Psoas muscle (tissue), 8 donors: ENCODE data around the gene NIFK. TPM values are rescaled to one million over a fixed set of nuclear protein-coding genes. Genes with fewer than 3 reads are reported as not detected.

Experiments
- ATAC-seq, 4 donors: fragments of 200-7000 bp; cut with Tn5 transposase; one replicate each; pipeline ENCODE4 v1.9.1; 2020; ENCODE audit warnings: moderate library complexity in 3 of 4, mild to moderate bottlenecking in 2 of 4
- DNase-seq, 2 donors: peaks; one replicate each; pipeline ENCODE4 v3.0.0-alpha.2; 2020
- H3K27ac ChIP-seq: fragments of 200-600 bp; one replicate; pipeline ENCODE4 v1.8.0; 2022
- H3K27me3 ChIP-seq, 3 donors: fragments of 200-600 bp in 1 of 3; one replicate each; pipeline versions ENCODE4 v1.6.1 to v1.8.0; 2013 to 2022; ENCODE audit warnings: low read length in 2 of 3, mild to moderate bottlenecking in 2 of 3, moderate library complexity in 1 of 3; ENCODE audit not compliant: insufficient read depth in 3 of 3
- H3K36me3 ChIP-seq, 2 donors: fragments of 200-600 bp in 1 of 2; one replicate each; pipeline versions ENCODE4 v1.6.1 to v1.8.0; 2013 to 2022; ENCODE audit warnings: low read depth in 1 of 2, mild to moderate bottlenecking in 1 of 2, moderate library complexity in 1 of 2; ENCODE audit not compliant: insufficient read depth in 1 of 2
- H3K4me1 ChIP-seq: fragments of 200-600 bp; one replicate; pipeline ENCODE4 v1.8.0; 2022
- H3K4me3 ChIP-seq: fragments of 200-600 bp; one replicate; pipeline ENCODE4 v1.8.0; 2022; ENCODE audit warnings: mild to moderate bottlenecking
- H3K9me3 ChIP-seq: fragments of 200-600 bp; one replicate; pipeline ENCODE4 v1.8.0; 2022
- WGBS, 3 donors: extraction: QIAGEN DNeasy Blood & Tissue Kit; methylation state at CpG; one replicate each; pipeline versions ENCODE4 v1.1.6 to v1.1.7; 2013; 5-methylcytosine and 5-hydroxymethylcytosine counted together
- intact Hi-C, 2 donors: fragments of 100-400 bp; cut with DNase I; formaldehyde crosslinking; loops; one replicate each; pipeline versions ENCODE4 v1.11.0 to v1.14.2; 2022
- polyA plus RNA-seq, 3 donors: library from polyadenylated mRNA; stranded (reverse); fragments of 200-250 nt; gene quantifications; one replicate each; pipeline ENCODE4 v1.2.3, GENCODE V29; 2013
- total RNA-seq, 4 donors: library from RNA; stranded (reverse); fragmentation: NEBNext Ultra II Directional in 2 of 4; extraction: Animal tissue kit (Norgen Biotek cat#: 25700) in 2 of 4; gene quantifications; one replicate each; pipeline versions ENCODE4 v1.2.1 to v1.2.4, GENCODE V29; 2021 to 2023
- TF ChIP-seq, protein P1 (sequence below): fragments of 200-600 bp; IDR thresholded peaks from one replicate; pipeline ENCODE4 v1.8.0; 2022; ENCODE audit warnings: antibody characterized with exemption
- donor health status: healthy with polysubstance abuse.
- donor health status: DM: no; HTN: no; CAD: no; lungs with moderate emphysema.
- donor health status: Bipolar disorder and iron deficiency.
- donor health status: healthy.
- donor health status: DM: yes; HTN: yes; CAD: no.
- donor health status: DM: no; HTN: no; CAD: no.
- donor health status: DM: no; HTN: no; CAD: no.
- donor health status: DM: yes; HTN: yes; CAD: no.

Gene NIFK
- total and polyA plus RNA-seq, 7 donors, result 46.5 to 116 (median 49.2) TPM

DNA sequence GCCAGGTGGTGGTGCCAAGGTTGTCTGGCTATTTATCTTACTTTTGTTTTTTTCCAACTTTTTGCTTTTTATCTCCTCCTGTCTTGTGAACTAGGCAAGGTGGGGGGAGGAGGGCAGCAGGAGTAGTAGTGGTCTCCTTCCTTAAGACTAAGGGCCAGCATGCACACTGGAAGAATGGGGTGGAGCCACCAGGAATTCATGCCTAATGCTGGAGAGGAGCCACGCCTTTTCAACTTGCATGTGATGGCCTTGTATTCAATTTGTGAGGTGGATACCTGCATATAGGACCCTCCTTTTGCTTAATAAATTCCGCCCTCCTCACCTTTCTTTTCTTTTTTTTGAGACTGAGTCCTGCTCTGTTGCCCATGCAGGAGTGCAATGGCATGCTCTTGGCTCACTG, 49.8 kb downstream of the NIFK start:
- 97 to 100% (median 99%) methylated on average over 2 of the region's 2 CpGs for WGBS, 3 donors
- Histone ChIP-seq H3K36me3 (no peaks in the 10 kb centered on the region), H3K27me3 (no peaks in the 10 kb centered on the region), H3K4me3 (no peak overlapping the region), H3K4me1 (peaks cover 4% of the 10 kb centered on the region), H3K27ac (no peak overlapping the region), H3K9me3 (peaks cover 21% of the 10 kb centered on the region)
- no peak for ATAC-seq
- DNase-seq, result no peak
- TF ChIP-seq, protein P1, sequence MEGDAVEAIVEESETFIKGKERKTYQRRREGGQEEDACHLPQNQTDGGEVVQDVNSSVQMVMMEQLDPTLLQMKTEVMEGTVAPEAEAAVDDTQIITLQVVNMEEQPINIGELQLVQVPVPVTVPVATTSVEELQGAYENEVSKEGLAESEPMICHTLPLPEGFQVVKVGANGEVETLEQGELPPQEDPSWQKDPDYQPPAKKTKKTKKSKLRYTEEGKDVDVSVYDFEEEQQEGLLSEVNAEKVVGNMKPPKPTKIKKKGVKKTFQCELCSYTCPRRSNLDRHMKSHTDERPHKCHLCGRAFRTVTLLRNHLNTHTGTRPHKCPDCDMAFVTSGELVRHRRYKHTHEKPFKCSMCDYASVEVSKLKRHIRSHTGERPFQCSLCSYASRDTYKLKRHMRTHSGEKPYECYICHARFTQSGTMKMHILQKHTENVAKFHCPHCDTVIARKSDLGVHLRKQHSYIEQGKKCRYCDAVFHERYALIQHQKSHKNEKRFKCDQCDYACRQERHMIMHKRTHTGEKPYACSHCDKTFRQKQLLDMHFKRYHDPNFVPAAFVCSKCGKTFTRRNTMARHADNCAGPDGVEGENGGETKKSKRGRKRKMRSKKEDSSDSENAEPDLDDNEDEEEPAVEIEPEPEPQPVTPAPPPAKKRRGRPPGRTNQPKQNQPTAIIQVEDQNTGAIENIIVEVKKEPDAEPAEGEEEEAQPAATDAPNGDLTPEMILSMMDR, result no peak
- intact Hi-C loops, result no loop called here

DNA sequence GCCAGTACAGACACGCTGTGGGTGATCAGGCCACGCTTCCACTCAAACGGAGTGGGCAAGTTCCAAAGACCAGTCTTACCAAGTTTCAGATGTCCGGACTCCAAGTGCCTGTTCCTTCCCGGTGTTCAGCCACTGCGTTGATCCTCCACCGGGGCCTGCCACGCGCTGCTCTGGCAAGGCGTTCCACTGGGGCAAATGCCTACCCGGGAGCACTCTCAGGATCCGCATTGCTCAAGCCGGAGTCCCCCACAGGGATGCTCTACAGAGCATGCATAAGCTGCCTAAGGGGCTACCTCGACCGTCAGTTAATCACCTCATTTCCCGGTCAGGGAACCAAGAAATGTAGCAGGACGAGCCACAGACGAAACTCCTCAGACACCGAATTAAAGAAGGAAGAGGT, 50.5 kb downstream of the NIFK start:
- TF ChIP-seq, protein P1, result no peak
- no peaks in the 10 kb centered on the region for H3K27me3 ChIP-seq
- no peaks in the 10 kb centered on the region for H3K36me3 ChIP-seq
- H3K4me3 ChIP-seq, result no peak overlapping the region
- H3K9me3 ChIP-seq, result peaks cover 28% of the 10 kb centered on the region
- peak in 1 of 2 donors; percentile 63 for DNase-seq
- peaks cover 4% of the 10 kb centered on the region for H3K4me1 ChIP-seq
- intact Hi-C loops, result no loop called here
- WGBS, 3 donors, result 55 to 82% (median 66%) methylated on average over 19 of the region's 19 CpGs
- H3K27ac ChIP-seq, result peak overlapping the region; percentile 10
- ATAC-seq, result peak in 2 of 4 donors; percentile 62 to 78

DNA sequence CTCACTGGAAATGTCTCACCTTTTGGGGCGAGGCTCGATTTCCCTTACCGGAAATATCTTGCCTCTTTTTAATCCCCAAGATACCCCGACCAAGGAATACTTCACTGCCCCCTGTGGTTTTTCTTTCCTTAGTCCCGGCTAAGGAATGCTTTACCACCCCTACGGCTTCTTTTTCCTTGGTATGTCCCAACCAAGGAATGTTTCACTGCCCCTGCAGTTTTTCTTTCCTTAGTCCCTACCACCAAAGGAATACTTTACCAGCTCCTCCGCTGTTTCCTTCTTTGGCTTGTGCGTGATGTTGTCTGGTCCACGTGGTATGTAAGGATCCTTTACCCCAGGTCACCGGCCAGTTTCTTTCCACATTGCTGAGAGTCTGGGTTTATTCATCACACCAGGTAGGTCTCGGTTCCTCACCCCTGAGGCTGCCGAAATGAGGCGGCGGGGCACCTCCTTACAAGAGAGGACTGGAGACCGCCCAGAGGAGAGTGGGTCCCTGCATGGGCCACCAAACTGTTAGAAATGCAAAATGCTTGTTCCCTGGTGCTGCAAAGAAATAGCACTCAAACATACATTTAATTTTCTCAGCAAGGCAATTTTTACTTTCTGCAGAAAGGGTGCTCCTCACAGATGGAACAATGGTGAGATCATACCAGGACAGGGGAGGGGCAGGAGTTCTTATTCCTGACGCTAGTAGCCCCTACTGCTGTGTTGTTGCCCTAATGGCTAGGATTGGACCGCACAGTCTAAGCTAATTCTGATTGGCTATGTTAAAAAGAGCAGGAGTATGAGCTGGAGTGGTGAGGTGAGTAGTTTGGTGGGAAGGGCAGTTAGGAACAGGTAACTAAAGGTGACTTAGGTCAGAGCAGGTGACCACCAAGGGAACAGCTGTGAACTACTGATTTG, 54.0 kb downstream of the NIFK start:
- no peaks in the 10 kb centered on the region for H3K27me3 ChIP-seq
- H3K9me3 ChIP-seq, result peaks cover 33% of the 10 kb centered on the region
- no peak for ATAC-seq
- intact Hi-C loops, result no loop called here
- no peak overlapping the region for H3K4me3 ChIP-seq
- 90 to 96% (median 95%) methylated on average over 17 of the region's 17 CpGs for WGBS, 3 donors
- no peaks in the 10 kb centered on the region for H3K4me1 ChIP-seq
- TF ChIP-seq, protein P1, result no peak
- H3K36me3 ChIP-seq, result no peaks in the 10 kb centered on the region
- no peak for DNase-seq
- no peak overlapping the region for H3K27ac ChIP-seq

DNA sequence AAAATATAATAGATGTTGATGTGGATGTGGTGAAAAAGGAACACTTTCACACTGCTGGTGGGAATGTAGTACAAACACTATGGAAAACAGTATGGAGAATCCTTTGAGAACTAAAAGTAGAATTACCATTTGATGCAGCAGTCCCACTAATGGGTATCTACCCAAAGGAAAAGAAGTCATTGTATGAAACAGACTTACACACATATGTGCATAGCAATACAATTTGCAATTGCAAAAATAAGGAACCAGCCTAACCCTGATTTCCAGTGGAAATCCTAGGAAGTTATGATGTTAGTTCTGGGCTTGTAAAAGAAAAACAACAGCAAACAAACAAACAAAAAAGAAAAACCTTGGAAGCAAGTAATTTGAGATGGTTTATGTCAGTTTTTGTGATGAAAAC, 58.8 kb downstream of the NIFK start:
- no peak overlapping the region for H3K27ac ChIP-seq
- intact Hi-C loops, result no loop called here
- H3K36me3 ChIP-seq, result no peaks in the 10 kb centered on the region
- no peak for DNase-seq
- no peaks in the 10 kb centered on the region for H3K4me1 ChIP-seq
- no peaks in the 10 kb centered on the region for H3K27me3 ChIP-seq
- TF ChIP-seq, protein P1, result no peak
- peaks cover 27% of the 10 kb centered on the region for H3K9me3 ChIP-seq
- no peak overlapping the region for H3K4me3 ChIP-seq
- no peak for ATAC-seq

Other genes starting within 250 kb of the NIFK start
- gene RNU4ATAC, start 206.0 kb downstream of the NIFK start, total RNA-seq, result not detected
- not detected for gene RNU4ATAC, start 206.0 kb downstream of the NIFK start, polyA plus RNA-seq
- gene CLASP1, start 87.4 kb downstream of the NIFK start, total RNA-seq, result 10 to 100 TPM; 38.8 to 60.7 (median 50.4) TPM
- 10 to 100 TPM; 11.6 to 27.3 (median 12.3) TPM for gene CLASP1, start 87.4 kb downstream of the NIFK start, polyA plus RNA-seq
- gene TSN, start 18.8 kb upstream of the NIFK start, total RNA-seq, result 10 to 100 TPM; 38.0 to 50.5 (median 42.7) TPM
- 10 to 100 TPM; 25.0 to 68.4 (median 35.1) TPM for gene TSN, start 18.8 kb upstream of the NIFK start, polyA plus RNA-seq